Esophagus muscularis mucosa (tissue), 3 donors: ENCODE measurements around the gene KLC4.

Experiments used
- POLR2A ChIP-seq: fragments of 450-650 bp; IDR thresholded peaks from one replicate; pipeline ENCODE4 v1.6.1; 2017; ENCODE audit warnings: antibody characterized with exemption, moderate library complexity, mild to moderate bottlenecking, low read depth
- POLR2AphosphoS5 ChIP-seq, 2 donors: sonication (generic); formaldehyde crosslinking; IDR thresholded peaks; one replicate each; pipeline ENCODE4 v1.6.1; 2017; ENCODE audit warnings: antibody characterized with exemption in 2 of 2
- TF ChIP-seq, protein P1 (sequence below), 3 experiments: fragments of 200-600 bp in 2 of 3; fragments of 450-650 bp in 1 of 3; sonication (generic) in 2 of 3; IDR thresholded peaks; one replicate each; pipeline ENCODE4 v1.5.1; 2017 to 2019; ENCODE audit warnings: antibody characterized with exemption in 3 of 3, mild to moderate bottlenecking in 2 of 3, moderate library complexity in 1 of 3

GRCh38 chr6:43047998-43048397 is 11.4 kb upstream of the KLC4 start:
- TF ChIP-seq, protein P1, sequence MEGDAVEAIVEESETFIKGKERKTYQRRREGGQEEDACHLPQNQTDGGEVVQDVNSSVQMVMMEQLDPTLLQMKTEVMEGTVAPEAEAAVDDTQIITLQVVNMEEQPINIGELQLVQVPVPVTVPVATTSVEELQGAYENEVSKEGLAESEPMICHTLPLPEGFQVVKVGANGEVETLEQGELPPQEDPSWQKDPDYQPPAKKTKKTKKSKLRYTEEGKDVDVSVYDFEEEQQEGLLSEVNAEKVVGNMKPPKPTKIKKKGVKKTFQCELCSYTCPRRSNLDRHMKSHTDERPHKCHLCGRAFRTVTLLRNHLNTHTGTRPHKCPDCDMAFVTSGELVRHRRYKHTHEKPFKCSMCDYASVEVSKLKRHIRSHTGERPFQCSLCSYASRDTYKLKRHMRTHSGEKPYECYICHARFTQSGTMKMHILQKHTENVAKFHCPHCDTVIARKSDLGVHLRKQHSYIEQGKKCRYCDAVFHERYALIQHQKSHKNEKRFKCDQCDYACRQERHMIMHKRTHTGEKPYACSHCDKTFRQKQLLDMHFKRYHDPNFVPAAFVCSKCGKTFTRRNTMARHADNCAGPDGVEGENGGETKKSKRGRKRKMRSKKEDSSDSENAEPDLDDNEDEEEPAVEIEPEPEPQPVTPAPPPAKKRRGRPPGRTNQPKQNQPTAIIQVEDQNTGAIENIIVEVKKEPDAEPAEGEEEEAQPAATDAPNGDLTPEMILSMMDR (IDR thresholded peaks at IDR 0.05) = no peak
- no peak for TF ChIP-seq POLR2A
- TF ChIP-seq POLR2AphosphoS5 (IDR thresholded peaks at IDR 0.05) = no peak
